ENCODE data around the gene ZNF784. TPM values are rescaled to one million over a fixed set of nuclear protein-coding genes. Genes with fewer than 3 reads are reported as not detected.
A peak's percentile ranks its signal among the peaks of the same experiment; 100 is the strongest.

The ZNF784 gene
- total RNA-seq, 1 donor from 2014 or later = 12.9 TPM

GRCh38 chr19:55623561-55623960, 805 bp downstream of the ZNF784 start:
- peaks cover 9% of the 10 kb centered on the region for H3K36me3 Mint-ChIP-seq
- H3K4me3 Mint-ChIP-seq = peak overlapping the region; percentile 88
- DNase-seq (ENCODE audit: low spot score in 2 of 2, unreplicated experiment in 2 of 2) = no peak

GRCh38 chr19:55623130-55623529, 1.2 kb downstream of the ZNF784 start:
- Mint-ChIP-seq H3K4me3 (peak overlapping the region; percentile 26), H3K36me3 (peaks cover 9% of the 10 kb centered on the region), H3K9me3 (no peaks in the 10 kb centered on the region), H3K27ac (peak overlapping the region; percentile 69), H3K27me3 (ENCODE audit: low read depth) (no peaks in the 10 kb centered on the region), H3K4me1 (peaks cover 14% of the 10 kb centered on the region)
- no peak for TF ChIP-seq CTCF (IDR thresholded peaks at IDR 0.05; ENCODE audit: unreplicated experiment)
- DNase-seq (ENCODE audit: low spot score in 2 of 2, unreplicated experiment in 2 of 2) = no peak

More at GRCh38 chr19:55623561-55623960, 805 bp downstream of the ZNF784 start:
- Mint-ChIP-seq H3K4me1 (peaks cover 14% of the 10 kb centered on the region), H3K9me3 (no peaks in the 10 kb centered on the region), H3K27me3 (ENCODE audit: low read depth) (no peaks in the 10 kb centered on the region), H3K27ac (peak overlapping the region; percentile 99)
- no peak for TF ChIP-seq CTCF (IDR thresholded peaks at IDR 0.05; ENCODE audit: unreplicated experiment)

- H3K9me3 Mint-ChIP-seq = no peaks in the 10 kb centered on the region
- H3K27me3 Mint-ChIP-seq (ENCODE audit: low read depth) = no peaks in the 10 kb centered on the region
- DNase-seq (ENCODE audit: low spot score in 2 of 2, unreplicated experiment in 2 of 2) = no peak
- no peak for TF ChIP-seq CTCF (IDR thresholded peaks at IDR 0.05; ENCODE audit: unreplicated experiment)
- H3K27ac Mint-ChIP-seq = no peak overlapping the region
- H3K4me1 Mint-ChIP-seq = peaks cover 14% of the 10 kb centered on the region
- H3K36me3 Mint-ChIP-seq = peaks cover 14% of the 10 kb centered on the region
- no peak overlapping the region for H3K4me3 Mint-ChIP-seq
Observed at GRCh38 chr19:55622242-55622969, 2.0 kb downstream of the ZNF784 start.

GRCh38 chr19:55621673-55622231, 2.6 kb downstream of the ZNF784 start:
- no peak overlapping the region for H3K4me3 Mint-ChIP-seq
- H3K4me1 Mint-ChIP-seq = peaks cover 14% of the 10 kb centered on the region
- H3K27ac Mint-ChIP-seq = no peak overlapping the region
- peaks cover 18% of the 10 kb centered on the region for H3K36me3 Mint-ChIP-seq
- H3K27me3 Mint-ChIP-seq (ENCODE audit: low read depth) = no peaks in the 10 kb centered on the region
- no peak for DNase-seq (ENCODE audit: low spot score in 2 of 2, unreplicated experiment in 2 of 2)
- no peak for TF ChIP-seq CTCF (IDR thresholded peaks at IDR 0.05; ENCODE audit: unreplicated experiment)
- no peaks in the 10 kb centered on the region for H3K9me3 Mint-ChIP-seq

- Mint-ChIP-seq H3K27me3 (ENCODE audit: low read depth) (no peaks in the 10 kb centered on the region), H3K4me3 (no peak overlapping the region), H3K36me3 (peaks cover 21% of the 10 kb centered on the region), H3K4me1 (peaks cover 14% of the 10 kb centered on the region), H3K9me3 (no peaks in the 10 kb centered on the region), H3K27ac (no peak overlapping the region)
- no peak for DNase-seq (ENCODE audit: low spot score in 2 of 2, unreplicated experiment in 2 of 2)
- no peak for TF ChIP-seq CTCF (IDR thresholded peaks at IDR 0.05; ENCODE audit: unreplicated experiment)
Observed at GRCh38 chr19:55621205-55621672, 3.1 kb downstream of the ZNF784 start.

All from mesothelial cell of epicardium (in vitro differentiated cells).